D721Med (cell line): ENCODE data around the gene DACT2.

Experiments used
- DNase-seq: peaks from one replicate; pipeline ENCODE4 v3.0.0; 2011; ENCODE audit warnings: low spot score; ENCODE audit not compliant: insufficient read length
- FAIRE-seq: peaks from 2 replicates; lab custom pipeline; 2011; peaks lifted over from hg19 to GRCh38; lab: Jason Lieb, UNC
- TF ChIP-seq, protein P1 (sequence below): IDR thresholded peaks from 2 replicates; pipeline ENCODE4 v1.5.1; 2012; ENCODE audit warnings: mild to moderate bottlenecking, control low read depth; ENCODE audit not compliant: insufficient read depth; ENCODE audit errors: missing control alignments

The DACT2 gene

DNA sequence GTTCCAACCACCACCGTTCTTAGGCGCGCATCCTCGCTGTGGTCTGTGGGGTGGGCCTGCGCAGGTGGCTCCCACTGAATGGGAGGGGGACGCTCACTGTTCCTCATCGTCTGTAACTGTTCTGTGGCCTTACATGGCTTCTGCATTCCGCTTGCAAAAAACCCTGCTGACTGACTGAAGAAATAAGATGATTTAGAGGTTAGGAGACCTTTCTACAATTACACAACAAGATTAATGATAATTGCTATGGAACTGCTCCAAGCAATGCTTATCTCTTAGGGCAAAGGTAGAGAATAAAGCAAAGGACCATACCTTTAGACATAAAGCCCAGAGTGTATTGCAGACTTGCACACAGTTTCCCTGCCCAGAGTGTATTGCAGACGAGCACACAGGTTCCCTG, 14.4 kb upstream of the DACT2 start:
- TF ChIP-seq, protein P1, sequence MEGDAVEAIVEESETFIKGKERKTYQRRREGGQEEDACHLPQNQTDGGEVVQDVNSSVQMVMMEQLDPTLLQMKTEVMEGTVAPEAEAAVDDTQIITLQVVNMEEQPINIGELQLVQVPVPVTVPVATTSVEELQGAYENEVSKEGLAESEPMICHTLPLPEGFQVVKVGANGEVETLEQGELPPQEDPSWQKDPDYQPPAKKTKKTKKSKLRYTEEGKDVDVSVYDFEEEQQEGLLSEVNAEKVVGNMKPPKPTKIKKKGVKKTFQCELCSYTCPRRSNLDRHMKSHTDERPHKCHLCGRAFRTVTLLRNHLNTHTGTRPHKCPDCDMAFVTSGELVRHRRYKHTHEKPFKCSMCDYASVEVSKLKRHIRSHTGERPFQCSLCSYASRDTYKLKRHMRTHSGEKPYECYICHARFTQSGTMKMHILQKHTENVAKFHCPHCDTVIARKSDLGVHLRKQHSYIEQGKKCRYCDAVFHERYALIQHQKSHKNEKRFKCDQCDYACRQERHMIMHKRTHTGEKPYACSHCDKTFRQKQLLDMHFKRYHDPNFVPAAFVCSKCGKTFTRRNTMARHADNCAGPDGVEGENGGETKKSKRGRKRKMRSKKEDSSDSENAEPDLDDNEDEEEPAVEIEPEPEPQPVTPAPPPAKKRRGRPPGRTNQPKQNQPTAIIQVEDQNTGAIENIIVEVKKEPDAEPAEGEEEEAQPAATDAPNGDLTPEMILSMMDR, result no peak
- DNase-seq (no peak), FAIRE-seq (no peak)

DNA sequence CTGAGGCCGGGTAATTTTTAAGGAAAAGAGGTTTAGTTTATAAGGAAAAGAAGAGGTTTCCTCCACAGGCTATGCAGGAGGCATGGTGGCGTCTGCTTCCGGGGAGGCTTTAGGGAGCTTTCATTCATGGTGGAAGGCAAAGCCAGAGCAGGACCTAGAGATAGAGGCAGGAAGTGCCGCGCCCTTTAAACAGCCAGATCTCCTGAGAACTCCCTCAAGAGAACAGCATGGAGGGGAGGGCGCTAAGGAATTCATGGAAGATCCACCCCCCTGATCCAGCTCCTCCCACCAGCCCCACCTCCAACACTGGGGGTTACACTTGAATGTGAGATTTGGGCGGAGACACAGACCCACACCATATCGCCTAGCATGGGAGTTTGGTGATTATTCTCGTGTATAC, 13.9 kb upstream of the DACT2 start:
- DNase-seq (no peak), FAIRE-seq (no peak)
- TF ChIP-seq, protein P1, result no peak

DNA sequence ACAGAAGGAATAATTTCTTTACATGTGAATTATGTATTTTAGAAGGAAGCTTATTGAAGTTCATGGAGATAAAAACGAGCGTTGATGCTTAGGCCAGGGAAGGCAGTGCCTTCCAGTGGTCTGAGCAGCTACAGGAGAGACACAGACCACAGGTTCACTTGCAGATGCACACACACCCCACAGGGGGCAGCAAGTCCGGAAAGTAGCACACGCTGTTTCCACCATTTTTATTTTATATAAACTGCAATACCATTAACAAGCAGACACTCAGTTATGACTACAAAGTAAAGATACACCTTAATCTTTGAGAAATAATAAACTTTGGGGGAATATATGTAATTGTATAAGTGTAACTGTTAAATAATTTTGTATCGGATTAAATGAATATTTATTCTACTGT, 13.5 kb upstream of the DACT2 start:
- DNase-seq (no peak), FAIRE-seq (no peak)
- TF ChIP-seq, protein P1, result peak; percentile 13

DNA sequence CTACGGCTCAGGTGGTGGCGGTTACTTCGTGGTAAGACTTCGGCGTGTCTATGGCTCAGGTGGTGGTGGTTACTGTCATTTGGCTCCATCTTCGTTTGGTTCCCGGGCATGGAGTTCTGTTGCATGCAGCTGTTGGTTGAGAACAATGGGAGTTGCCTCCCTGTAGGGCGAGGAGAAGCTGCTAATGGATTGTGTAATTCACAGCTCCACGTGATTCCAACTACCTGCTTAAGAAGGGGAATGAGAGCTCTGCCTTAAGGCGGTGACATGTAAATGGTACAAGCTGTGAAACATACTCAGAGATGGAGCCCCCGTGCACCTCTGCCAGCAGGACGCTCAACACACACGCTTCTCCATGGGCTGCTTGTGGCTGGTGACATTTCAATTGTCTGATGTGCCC, 12.4 kb upstream of the DACT2 start:
- TF ChIP-seq, protein P1, result no peak
- no peak for FAIRE-seq
- no peak for DNase-seq

DNA sequence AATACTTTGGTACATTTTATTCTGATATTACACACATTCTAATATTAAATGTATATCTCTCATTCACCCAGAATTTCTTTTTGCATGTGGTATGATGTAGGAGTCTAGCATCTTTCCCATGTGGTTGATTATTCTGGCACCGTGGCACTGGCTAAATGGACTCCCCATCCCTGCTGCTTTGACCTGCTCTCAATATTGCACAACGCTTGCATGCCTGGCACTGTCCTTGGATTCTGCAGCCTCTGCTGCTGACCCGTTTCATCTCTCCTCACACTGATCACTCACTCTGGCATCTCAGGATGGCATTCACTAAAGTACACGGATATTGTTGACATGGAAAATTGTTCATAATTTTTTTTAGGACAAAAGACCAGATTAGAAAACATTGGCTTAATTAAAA, 11.5 kb upstream of the DACT2 start:
- TF ChIP-seq, protein P1, result no peak

GRCh38 chr6:168330403-168330802, 10.8 kb upstream of the DACT2 start:
- TF ChIP-seq, protein P1, result no peak
- DNase-seq, result no peak
- no peak for FAIRE-seq

More for the DNA sequence above, 11.5 kb upstream of the DACT2 start:
- DNase-seq (no peak), FAIRE-seq (no peak)

- TF ChIP-seq, protein P1, result no peak
- no peak for DNase-seq
- no peak for FAIRE-seq
Measured at GRCh38 chr6:168328086-168328485, 8.5 kb upstream of the DACT2 start.
